Dedifferentiated amniotic fluid mesenchymal stem cell (primary cell): Measurements from ENCODE around the gene RASA3.

Experiments used
- DNase-seq: peaks from one replicate; pipeline ENCODE4 v3.0.0-alpha.2; 2016; ENCODE audit errors: extremely low spot score

The RASA3 gene

DNA sequence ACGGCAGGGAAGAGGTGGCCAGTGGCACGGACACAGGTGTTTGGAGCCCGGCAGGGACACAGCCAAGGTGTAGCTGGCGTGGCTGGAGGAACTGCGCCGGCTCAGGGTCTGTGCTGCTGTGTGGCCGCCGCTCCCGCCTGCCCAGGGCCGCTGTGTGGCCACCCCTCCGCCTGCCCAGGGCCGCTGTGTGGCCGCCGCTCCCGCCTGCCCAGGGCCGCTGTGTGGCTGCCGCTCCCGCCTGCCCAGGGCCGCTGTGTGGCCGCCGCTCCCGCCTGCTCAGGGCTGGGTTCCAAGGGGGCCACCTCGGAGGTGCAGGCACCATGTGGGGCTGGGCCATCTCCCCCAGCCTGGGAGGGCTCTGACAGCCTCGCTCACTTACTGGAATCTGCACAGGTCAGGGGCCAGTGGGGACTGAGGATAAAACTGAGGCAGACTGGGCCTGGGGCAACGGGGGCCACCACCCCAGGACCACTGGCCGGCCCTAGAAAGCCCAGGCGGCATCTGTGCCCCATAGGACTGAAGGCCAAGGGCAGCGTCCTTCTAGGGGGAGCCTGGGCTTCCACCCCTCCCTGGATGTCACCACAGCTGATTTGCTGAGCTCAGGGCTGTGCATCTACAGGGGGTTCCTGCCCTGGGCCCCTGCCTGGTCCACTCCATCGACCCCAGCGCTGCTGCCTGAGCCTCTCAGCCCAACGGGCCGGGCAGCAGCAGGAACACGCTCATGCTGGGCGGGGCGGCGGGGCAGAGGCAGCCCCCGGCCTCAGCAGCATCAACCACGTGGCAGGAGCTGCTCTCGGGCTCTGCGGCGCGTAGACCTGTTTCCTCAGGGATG lies 180.1 kb downstream of the RASA3 start:
- DNase-seq, result no peak

DNA sequence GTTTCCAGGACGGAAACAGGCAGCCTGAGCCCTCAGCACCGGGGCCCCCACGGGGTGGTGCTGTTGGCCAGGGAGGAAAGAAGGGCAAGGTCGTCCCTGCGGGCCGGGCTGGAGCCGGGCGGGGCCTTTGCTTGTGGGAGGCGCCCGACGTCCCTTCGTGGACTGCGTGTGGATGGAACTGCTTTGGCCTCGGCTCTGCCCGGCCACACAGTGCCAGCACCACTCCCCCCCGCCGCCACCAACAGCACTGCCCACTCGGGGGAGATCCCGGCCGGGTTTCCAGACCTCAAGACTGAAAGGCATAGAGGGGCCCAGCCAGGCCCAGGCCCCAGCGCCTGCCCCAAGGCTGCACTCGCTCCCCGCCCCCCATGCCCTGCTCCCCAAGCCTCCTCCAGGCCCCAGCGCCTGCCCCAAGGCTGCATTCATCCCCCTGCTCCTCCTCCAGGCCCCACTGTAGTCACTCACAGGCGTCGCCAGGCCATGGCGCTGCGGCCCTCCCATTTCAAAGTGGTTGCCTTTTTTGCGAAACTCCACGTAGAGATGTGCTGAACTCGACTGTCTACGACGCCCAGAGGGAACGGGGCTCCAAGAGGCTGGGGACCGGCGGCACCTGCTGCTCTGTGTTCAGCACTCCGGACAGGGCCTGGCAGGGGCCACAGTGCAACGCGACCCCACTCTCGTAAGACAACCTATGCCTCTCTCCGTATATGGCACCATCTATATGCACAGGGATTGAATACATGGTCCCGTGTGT lies 181.0 kb downstream of the RASA3 start:
- no peak for DNase-seq

DNA sequence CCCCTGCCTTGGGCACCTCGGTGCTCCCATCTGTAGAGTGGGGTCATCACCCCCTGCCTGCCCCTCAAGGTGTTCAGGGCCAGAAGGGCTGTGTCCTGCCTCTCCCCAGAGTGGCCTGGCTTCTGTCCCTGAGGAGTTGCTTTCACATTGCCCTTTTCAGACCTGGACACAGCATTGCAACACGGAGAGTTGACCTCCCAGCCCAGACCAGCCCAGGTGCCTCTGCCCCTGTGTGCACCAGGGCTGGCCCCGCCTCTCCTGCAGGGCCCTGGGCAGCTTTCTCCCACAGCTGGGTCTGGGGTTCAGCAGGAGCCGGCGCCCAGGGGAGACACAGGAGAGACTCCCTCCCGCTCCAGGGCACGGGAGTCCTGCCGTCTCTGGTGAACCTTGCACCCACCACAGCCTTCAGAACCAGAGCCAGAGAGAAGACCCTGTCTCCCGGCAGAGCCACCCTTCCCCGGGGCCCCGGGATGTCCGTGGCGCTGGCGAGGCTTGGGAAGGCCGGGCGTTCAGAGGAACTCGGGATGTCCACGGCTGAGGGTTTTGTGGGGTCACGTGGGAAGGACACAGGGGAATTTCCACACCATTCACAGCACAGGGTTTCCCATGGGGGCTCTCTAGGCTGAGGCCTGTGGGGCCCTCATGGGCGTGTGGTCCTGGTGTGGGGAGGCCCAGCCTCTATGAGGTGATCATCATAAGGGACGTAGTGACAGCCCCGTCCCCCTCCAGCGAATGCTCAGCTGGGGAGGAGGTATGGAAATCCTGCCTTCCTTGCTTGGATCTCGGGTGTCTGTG lies 181.8 kb downstream of the RASA3 start:
- no peak for DNase-seq

DNA sequence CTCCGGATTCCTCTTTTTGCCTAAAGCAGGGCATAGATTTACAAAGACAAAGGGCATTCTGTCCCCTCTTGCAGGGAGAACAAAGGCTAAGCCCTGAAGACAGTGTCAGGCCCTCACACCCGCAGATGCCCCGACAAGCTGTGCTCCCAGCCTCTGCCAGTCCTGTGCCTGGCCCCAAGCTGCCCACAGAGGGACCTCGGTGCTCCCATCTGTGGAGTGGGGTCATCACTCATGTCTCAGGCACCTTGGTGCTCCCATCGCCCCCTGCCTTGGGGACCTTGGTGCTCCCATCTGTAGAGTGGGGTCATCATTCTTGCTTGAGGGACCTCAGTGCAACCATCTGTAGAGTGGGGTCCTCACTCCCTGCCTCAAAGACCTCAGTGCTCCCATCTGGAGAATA lies 182.9 kb downstream of the RASA3 start:
- no peak for DNase-seq

DNA sequence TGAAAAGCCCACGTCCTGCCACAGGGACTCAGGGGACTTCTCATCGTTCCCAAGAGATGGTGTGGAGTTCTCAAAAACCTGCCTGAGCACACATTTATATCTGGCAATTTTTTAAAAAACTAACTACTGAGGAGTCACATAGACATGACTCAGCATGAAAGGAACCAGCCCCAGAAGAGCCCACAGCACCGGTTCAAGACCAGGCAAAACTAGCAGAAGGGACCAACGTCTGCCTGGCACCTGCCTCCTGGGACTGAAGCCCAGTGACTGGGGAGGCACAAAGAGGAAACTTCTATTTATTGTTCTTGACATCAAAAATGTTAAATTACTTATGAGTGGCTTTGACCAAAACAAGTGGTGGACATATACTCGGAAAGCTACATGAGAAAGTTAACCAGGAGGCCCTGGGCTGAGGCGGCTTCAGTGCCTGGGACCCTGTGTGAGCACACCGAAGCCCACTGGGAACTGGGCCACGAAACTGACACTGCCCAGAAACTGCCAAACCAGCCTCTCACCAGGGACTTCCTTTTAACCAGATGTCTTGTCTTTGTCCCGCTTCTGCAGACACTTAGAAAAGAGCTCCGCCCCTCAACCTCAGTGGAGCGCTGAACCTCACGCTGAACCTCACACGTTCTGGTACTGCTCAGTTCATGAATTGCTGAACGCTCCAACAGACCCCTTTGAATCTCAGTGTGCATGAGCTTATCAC lies 184.2 kb downstream of the RASA3 start:
- DNase-seq, result no peak

DNA sequence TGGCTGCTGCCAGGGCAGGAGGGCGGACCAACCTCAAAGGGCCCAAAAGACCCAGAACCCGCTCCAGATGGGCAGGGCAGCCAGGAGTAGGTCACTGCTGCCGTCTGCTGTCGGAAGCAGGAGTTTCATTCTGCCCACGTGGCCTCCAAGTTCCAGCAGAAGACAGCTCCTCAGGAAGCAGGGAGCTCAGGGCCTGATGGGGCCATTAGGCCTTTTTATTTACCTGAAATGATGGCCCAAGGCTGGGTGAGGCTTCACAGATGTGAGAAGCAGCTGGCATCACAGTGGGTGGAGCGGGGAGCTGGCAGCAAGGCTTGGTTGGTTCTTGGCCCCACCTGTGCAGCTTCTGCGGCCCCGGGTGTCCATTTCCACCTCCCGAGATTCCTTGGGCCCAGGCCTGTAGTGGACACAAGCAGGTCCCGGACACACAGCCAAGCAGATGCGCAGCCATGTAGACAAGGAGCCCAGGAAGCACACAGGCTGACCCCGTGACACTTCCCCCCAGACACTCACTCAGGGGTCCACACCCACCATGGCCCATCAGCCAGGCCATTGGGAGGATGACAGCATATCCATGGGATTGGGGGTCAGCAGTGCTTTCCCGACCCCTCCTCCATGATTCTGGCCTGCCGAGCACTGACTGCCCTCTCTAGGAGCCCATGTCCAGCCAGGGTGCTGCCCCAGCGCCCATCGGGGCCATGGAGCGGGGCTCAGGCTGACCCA lies 185.0 kb downstream of the RASA3 start:
- no peak for DNase-seq

DNA sequence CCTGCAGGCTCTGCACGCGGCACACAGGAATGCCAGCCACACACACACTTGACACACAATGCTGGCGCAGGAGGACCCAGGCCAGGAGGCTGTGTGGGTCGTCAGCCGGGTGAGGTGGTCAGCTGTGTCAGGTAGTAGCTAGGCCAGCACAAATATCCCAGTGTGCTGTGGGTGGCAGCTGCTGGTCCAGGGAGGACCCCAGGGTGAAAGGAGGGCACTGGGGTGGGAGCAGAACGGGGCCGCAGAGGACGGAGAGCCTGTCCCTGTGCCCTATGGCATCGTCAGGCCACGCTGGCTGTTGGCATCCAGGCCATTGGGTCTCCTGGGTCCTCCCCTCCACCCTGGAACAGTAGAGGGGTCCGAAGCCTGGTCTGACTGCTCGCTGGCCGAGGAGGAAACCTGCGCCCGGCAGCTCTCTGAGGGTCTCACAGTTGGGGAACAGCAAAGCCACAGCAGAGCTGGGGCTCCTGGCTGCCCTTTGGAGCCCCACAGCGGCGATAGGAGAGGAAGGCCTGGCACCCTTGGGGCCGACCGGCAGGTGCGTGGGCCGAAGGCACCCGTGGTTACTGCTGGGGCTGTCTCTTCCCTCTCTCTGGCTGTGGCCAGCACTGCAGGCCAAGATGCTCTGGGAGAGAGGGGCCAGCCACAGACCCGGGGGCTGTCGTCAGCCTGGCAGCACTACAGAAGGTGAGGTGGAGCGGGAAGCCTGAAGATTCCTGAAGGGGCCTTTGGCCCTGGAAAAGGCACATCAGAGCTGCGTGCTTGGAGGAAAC lies 185.8 kb downstream of the RASA3 start:
- no peak for DNase-seq

DNA sequence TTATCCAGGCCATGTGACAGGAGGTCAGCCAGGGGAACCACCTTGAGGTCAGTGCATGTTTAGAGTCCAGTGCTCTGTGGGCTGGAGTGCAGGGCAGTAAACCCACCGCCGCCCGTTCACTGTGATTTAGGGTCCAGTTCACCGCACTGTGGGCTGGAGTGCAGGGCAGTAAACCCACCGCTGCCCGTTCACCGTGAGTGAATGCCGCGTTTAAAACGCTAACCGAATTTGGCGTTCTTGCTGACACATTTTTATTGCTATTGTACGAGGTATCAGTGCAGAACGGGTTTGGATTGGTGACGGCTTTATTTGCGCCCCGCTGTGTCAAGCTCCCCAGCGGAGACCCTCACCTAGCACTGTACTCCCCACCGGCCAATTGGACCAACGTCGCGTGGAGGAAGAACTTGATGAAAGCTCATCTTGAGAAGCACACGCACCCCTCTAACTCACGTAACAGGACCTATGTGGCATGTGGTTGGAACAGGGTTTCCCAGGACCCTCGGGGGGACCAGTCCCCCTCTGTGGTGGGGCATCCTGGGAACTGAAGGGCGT lies 186.5 kb downstream of the RASA3 start:
- no peak for DNase-seq

DNA sequence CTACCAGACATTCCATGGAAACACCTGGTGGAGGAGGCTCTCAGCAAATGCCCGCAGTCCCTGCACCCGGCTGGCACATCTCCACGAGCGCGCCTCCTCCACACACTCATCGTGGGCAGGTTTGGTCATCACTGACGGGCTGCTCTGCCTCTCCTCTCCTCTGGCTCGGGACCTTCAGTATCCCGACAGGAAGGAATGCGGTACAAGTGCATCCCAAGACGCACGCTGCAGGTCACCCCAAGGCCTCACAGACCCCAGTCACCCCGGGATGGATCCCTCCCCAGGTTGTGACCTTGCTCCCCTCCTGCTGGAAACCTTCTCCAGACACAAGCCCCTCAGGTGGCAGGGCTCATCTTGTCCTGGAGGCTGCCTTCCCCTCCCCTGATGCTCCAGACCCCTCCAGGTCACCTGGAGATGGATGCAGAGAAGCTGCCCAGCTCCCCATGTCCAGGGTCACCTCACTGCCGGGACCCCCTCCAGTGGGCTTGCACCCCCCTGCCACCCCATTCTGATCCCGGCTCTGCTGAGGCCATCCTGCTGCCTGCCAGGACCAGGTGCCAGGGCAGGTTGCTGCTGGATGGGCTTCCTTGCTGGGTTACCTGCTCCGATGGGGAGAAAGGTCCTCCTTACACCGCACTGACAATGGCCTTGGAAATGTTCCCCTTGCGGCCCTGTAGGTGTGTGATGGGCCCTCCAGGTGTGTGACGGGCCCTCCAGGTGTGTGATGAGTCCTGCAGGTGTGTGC lies 188.4 kb downstream of the RASA3 start:
- DNase-seq, result no peak

DNA sequence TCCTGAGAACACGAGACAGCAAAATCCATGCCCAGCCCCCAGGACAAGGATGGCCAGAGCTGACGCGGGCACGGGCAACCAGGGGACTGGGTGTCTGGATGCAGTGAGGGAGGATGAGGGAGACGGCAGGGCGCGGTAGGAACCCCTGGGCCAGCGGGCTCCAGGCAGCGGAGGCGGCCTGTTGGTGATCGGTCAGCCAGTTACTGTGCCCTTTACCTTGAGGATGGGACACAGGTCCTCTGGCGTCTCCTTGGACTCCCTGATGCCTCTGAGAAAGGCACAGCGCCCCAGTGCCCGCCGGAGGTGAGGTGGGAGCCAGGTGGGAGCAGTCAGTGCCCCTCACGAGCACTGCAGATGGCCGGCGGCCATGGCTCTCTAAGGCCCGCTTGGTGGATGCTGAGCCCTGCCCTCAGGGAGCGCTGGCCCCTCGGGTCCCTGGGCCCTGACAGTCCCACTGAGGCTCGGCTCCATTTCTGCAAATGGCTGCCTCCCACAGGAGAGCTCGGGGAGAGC lies 189.8 kb downstream of the RASA3 start:
- DNase-seq, result no peak

DNA sequence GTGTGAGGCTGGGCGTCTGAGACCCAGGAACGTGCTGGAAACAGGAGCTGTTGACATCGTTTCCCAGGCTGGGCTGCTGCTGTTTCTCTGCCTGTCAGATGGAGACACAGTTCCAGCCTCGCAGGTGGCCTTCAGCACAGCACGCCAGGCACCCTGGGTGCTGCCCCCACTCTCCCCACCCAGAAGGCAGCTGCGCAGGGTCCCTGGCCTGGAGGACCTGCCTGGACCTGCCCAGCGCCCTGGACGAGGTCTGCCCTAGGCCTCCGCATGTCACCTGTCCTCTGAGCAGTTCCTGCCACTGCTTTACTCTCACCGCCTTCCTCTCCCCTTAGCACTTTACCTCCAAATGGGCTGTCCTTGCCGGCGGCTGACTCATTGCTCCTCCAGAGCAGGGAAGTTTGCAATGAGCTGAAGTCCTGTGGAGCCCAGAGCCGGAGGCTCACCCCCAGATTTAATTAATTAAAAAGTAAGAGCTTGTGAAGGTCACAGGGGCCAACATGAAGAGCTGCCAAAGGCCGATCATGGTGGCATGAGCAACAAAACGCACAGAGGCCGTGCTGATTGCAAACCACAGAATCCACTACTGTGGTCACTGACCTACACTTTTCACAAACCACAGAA lies 190.7 kb downstream of the RASA3 start:
- DNase-seq, result no peak

DNA sequence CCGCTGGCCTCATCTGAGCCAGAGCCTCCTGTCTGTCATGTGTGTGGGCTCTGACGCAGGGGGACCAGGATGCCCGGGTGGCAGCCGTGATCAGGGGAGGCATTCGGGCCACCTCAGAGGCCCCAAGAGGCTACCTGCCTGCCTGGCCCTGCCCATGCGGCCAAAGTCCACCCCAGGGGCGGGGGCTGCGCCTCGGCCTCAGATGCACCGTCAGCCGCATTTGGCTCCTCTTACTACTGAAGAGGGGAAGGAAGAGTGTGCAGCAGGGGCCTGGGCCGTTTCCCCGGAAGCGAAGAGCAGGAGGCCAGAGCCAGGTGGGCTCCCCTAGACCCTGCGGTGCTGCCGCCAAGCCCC lies 192.5 kb downstream of the RASA3 start:
- DNase-seq, result no peak

DNA sequence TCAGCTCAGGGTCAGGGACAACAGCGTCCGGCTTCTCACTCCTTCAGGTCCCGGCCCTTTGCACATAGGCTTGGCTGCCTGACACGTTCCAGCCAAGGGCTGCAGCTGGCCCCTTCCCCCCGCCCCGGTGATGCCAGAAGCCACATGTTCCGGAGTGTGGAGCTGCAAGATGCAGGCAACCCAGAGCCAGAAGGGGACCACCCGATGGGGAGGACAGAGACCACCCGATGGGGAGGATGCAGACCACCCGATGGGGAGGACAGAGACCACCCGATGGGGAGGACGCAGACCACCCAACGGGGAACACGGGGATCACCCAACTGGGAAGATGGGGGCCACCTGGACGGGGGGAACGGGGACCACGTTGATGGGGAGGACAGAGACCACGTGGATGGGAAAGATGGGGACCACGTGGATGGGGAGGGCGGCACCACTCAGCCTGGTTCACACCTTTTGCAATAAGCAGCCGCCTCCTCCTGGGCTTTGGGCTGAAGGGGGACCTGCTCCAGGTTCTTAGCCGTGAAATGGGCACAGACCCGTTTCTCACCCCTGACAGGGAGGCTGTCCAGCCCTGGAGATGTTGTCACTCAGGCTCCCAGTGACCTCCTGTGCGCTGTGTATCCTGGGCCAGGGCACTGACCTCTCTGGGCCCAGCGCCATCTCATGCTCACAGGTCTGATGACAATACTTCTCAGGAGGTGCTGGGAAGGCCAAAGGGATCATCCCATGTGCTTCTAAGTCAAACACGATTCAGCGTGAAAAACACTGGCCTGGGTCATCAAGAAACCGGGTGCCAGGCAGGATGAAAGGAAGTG lies 193.1 kb downstream of the RASA3 start:
- no peak for DNase-seq

DNA sequence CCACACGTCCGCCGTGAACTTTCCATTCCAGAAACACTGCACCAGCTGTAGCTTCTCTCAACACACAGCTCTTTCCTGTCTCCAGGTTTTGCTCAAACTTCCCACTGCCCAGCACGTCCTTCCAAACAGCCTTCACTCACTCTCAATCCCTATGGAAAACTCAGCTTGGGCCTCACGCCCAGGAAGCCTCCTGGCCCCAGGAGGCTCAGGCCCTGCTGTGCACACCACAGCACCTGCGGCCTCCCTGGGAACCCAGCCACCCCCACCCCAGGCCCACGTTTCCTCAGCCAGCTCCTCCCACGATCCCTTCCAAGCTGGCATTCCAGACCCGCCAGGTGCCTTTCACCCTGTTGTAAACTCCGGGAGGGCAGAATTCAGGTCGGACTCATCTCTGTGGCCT lies 193.7 kb downstream of the RASA3 start:
- no peak for DNase-seq

DNA sequence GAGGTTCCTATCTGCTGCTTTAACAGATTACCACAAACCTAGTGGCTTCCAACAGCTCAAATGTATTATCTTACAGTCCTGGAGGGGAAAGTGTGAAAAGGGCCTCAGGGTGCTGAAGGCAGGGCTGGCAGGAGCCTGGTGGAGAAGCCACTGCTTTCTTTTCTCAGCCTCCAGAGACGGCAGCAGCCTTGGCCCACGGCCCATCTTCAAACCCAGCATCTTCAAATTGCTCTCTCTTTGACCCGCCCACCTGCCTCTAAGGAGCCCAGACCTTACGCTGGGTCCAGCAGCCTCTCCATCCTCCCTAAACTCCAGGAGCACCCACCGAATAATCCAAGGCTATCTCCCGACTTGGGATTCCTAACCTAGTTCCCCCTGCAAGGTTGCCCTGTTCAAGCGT lies 194.2 kb downstream of the RASA3 start:
- DNase-seq, result no peak

DNA sequence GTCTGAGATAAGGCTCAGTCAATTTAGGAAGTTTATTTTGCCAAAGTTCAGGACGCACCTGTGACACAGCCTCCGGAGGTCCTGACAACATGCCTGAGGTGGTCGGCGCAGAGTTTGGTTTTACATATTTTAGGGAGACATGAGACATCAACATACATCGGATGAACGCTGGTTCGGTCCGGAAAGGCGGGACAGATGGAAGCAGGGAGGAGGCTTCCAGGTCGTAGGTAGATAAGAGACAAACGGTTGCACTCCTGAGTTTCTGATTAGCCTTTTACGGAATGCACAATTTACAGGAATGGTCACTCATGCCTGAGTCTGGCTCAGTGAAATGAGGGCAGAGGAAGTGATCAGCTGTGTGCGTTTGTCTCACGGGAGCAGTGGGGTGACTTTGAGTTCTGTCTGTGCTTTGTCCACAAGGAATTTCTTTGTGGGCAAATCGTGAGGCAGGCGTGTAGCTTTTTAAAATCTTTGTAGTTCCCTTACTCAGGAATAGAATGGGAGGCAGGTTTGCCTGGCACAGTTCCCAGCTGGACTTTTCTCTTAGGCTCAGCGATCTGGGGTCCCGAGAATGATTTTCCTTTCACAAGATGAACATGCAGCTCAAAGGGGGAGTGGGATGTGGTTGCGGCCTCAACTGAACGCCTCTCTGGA lies 194.8 kb downstream of the RASA3 start:
- no peak for DNase-seq

DNA sequence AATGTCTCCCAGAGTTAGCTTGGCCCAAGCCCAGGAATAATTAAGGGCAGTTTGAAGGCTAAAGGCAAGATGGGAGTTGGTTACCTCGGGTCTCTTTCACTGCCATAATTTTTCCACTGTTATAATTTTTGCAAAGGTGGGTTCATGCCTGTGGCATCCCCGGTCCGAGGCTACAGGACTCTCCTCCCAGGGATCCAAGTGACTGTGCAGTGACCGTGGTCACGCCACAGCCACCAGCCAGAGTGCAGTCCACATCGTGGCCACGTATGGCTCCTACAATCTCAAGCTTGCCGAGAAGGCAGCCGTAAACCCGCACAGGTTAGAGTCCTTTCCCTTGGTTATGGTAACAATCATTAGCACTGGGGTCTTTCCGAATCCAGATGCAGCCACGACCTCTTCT lies 195.3 kb downstream of the RASA3 start:
- no peak for DNase-seq
